Measurements from ENCODE around the gene OR2D2. TPM values are rescaled to one million over a fixed set of nuclear protein-coding genes. Genes with fewer than 3 reads are reported as not detected.
A peak's percentile ranks its signal among the peaks of the same experiment; 100 is the strongest.

Gene OR2D2
- total RNA-seq, 1 experiment from 2014 or later: 0.11 TPM

GRCh38 chr11:6925636-6926207 is 33.4 kb upstream of the OR2D2 start:
- Histone ChIP-seq H3K79me2 (ENCODE audit: low read length) (peaks cover 27% of the 10 kb centered on the region), H3K9ac (ENCODE audit: low read length) (peak overlapping the region; percentile 79; the same call in 1 of the 2 replicates), H2AFZ (ENCODE audit: low read length) (peak overlapping the region; percentile 95), H4K20me1 (ENCODE audit: low read length) (no peaks in the 10 kb centered on the region), H3K9me3 (ENCODE audit: low read length) (no peaks in the 10 kb centered on the region), H3K27me3 (ENCODE audit: low read length) (no peaks in the 10 kb centered on the region), H3K4me1 (ENCODE audit: insufficient read depth, low read length) (peaks cover 13% of the 10 kb centered on the region; the same call in 1 of the 2 replicates), H3K36me3 (ENCODE audit: low read depth, low read length) (no peaks in the 10 kb centered on the region), H3K9me2 (replicated peaks; ENCODE audit: low read length) (no peaks in the 10 kb centered on the region), H3K4me3 (ENCODE audit: low read length) (peak overlapping the region; percentile 80), H3F3A (ENCODE audit: low read length, unreplicated experiment) (no peaks in the 10 kb centered on the region), H3K4me2 (ENCODE audit: low read length) (peak overlapping the region; percentile 76), H3K27ac (ENCODE audit: low read length) (peak overlapping the region; percentile 34; the same call in 1 of the 2 replicates)
- ATAC-seq (peak; percentile 21), DNase-seq (peak; percentile 34)
- intact Hi-C loops (cut with micrococcal nuclease): loop anchor here (5.0 kb wide), 1 partner anchor 67 kb away; no protein-coding TSS in a partner anchor
- ChIA-PET CTCF (no interaction called here), POLR2A (ENCODE audit: unreplicated experiment) (interaction anchor here (0.6 kb wide), 1 partner anchor 98 kb away, joined by 4 read pairs; no protein-coding TSS in a partner anchor)
- TF ChIP-seq EZH2phosphoT487 (IDR thresholded peaks at IDR 0.05; ENCODE audit: borderline replicate concordance, low read length) (no peak), EZH2 (IDR thresholded peaks at IDR 0.05; ENCODE audit: low read length, unreplicated experiment) (no peak)
- TF ChIP-seq, protein P1, sequence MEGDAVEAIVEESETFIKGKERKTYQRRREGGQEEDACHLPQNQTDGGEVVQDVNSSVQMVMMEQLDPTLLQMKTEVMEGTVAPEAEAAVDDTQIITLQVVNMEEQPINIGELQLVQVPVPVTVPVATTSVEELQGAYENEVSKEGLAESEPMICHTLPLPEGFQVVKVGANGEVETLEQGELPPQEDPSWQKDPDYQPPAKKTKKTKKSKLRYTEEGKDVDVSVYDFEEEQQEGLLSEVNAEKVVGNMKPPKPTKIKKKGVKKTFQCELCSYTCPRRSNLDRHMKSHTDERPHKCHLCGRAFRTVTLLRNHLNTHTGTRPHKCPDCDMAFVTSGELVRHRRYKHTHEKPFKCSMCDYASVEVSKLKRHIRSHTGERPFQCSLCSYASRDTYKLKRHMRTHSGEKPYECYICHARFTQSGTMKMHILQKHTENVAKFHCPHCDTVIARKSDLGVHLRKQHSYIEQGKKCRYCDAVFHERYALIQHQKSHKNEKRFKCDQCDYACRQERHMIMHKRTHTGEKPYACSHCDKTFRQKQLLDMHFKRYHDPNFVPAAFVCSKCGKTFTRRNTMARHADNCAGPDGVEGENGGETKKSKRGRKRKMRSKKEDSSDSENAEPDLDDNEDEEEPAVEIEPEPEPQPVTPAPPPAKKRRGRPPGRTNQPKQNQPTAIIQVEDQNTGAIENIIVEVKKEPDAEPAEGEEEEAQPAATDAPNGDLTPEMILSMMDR (conservative IDR thresholded peaks at IDR 0.05; ENCODE audit: low read depth, low read length): no peak
- no TSS peak for BruUV-seq (replicated peaks)

DNA sequence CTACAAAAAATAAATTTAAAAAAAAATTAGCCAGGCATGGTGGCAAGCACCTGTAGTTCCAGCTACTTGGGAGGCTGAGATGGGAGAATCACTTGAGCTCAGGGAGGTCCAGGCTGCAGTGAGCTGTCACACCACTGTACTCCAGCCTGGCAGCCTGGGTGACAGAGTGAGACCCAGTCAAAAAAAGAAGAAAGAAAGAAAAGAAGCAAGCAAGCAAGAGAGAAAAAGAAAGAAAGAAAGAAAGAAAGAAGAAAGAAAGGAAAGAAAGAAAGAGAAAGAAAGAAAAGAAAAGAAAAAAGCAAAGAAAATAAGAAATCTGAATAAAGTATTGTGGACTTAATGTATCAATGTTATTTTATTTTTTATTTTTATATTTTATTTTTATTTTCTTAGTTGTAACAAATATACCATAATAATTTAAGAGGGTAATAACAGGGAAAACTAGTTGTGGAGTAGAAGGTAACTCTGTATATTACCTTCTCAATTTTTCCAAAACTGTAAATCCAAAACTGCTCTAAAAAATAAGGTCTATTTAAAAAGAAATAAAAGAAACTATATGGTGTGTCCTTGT is 32.8 kb upstream of the OR2D2 start:
- no peaks in the 10 kb centered on the region for H3K9me3 ChIP-seq (ENCODE audit: low read length)
- H3K27ac ChIP-seq (ENCODE audit: low read length): no peak overlapping the region
- no peak overlapping the region for H3K9ac ChIP-seq (ENCODE audit: low read length)
- no peaks in the 10 kb centered on the region for H3K27me3 ChIP-seq (ENCODE audit: low read length)
- H3K4me1 ChIP-seq (ENCODE audit: insufficient read depth, low read length): peaks cover 13% of the 10 kb centered on the region; the same call in 1 of the 2 replicates
- no peaks in the 10 kb centered on the region for H3K9me2 ChIP-seq (replicated peaks; ENCODE audit: low read length)
- H3F3A ChIP-seq (ENCODE audit: low read length, unreplicated experiment): no peaks in the 10 kb centered on the region
- peak overlapping the region; percentile 76 for H3K4me2 ChIP-seq (ENCODE audit: low read length)
- H3K79me2 ChIP-seq (ENCODE audit: low read length): peaks cover 27% of the 10 kb centered on the region
- no peaks in the 10 kb centered on the region for H3K36me3 ChIP-seq (ENCODE audit: low read depth, low read length)
- no peak for ATAC-seq
- ChIA-PET POLR2A (ENCODE audit: unreplicated experiment) (no interaction called here), CTCF (no interaction called here)
- H4K20me1 ChIP-seq (ENCODE audit: low read length): no peaks in the 10 kb centered on the region
- no peak for TF ChIP-seq EZH2phosphoT487 (IDR thresholded peaks at IDR 0.05; ENCODE audit: borderline replicate concordance, low read length)
- TF ChIP-seq, protein P1 (conservative IDR thresholded peaks at IDR 0.05; ENCODE audit: low read depth, low read length): no peak
- TF ChIP-seq EZH2 (IDR thresholded peaks at IDR 0.05; ENCODE audit: low read length, unreplicated experiment): no peak
- H2AFZ ChIP-seq (ENCODE audit: low read length): peak overlapping the region; percentile 95; the same call in 1 of the 2 replicates
- no TSS peak for BruUV-seq (replicated peaks)
- no peak for DNase-seq
- no peak overlapping the region for H3K4me3 ChIP-seq (ENCODE audit: low read length)
- intact Hi-C loops (cut with micrococcal nuclease): loop anchor here (5.0 kb wide), 1 partner anchor 67 kb away; no protein-coding TSS in a partner anchor

DNA sequence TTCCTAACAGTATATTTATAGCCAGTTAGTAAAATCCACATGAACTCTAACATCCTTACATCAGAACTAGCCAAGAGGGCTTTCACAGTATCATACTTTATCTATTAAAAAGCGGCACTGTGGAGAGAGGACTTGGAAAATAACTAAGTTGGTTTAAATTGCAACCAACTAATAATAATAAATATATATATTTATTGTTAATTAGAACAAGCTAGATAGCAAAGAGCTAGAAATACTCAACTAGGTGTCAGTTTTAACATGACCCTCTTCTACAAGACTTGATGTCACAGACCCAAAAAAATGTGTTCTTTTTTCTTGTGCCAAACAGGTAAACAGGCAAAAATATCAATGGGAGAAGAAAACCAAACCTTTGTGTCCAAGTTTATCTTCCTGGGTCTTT is 28.4 kb upstream of the OR2D2 start, which contains the start of gene OR2D3:
OR2D3 (plus strand) TSS at position 301 of the 400 bp plus-strand sequence; CDS start at position 301, 0 bp downstream.
- no peak for ATAC-seq
- Histone ChIP-seq H3K27ac (ENCODE audit: low read length) (no peak within 1 kb of the TSS), H3K27me3 (ENCODE audit: low read length) (no peaks in the 10 kb centered on the region), H3K9ac (ENCODE audit: low read length) (no peak within 1 kb of the TSS), H3F3A (ENCODE audit: low read length, unreplicated experiment) (no peaks in the 10 kb centered on the region), H3K9me3 (ENCODE audit: low read length) (no peaks in the 10 kb centered on the region), H3K4me3 (ENCODE audit: low read length) (no peak within 1 kb of the TSS), H4K20me1 (ENCODE audit: low read length) (no peaks in the 10 kb centered on the region), H3K9me2 (replicated peaks; ENCODE audit: low read length) (no peaks in the 10 kb centered on the region), H3K4me1 (ENCODE audit: insufficient read depth, low read length) (peaks cover 3% of the 10 kb centered on the region; the same call in 1 of the 2 replicates), H3K36me3 (ENCODE audit: low read depth, low read length) (no peaks in the 10 kb centered on the region), H3K4me2 (ENCODE audit: low read length) (no peak within 1 kb of the TSS), H2AFZ (ENCODE audit: low read length) (no peak within 1 kb of the TSS), H3K79me2 (ENCODE audit: low read length) (no peaks in the 10 kb centered on the region)
- TF ChIP-seq, protein P1 (conservative IDR thresholded peaks at IDR 0.05; ENCODE audit: low read depth, low read length): no peak
- TF ChIP-seq EZH2 (IDR thresholded peaks at IDR 0.05; ENCODE audit: low read length, unreplicated experiment) (no peak), EZH2phosphoT487 (IDR thresholded peaks at IDR 0.05; ENCODE audit: borderline replicate concordance, low read length) (no peak)
- intact Hi-C loops (cut with micrococcal nuclease): no loop called here
- DNase-seq: no peak
- ChIA-PET CTCF (no interaction called here), POLR2A (ENCODE audit: unreplicated experiment) (no interaction called here)
- BruUV-seq (replicated peaks): no TSS peak
